ENCODE measurements around the gene SFI1.
"Not testable (repeated sequence)": the region's sequence is repeated elsewhere in the genome, so short reads cannot be mapped to it uniquely, and the experiment has no call there.

Gene SFI1

GRCh38 chr22:31495343-31495742 lies 993 bp upstream of the SFI1 start:
- DNase-seq (ENCODE audit: extremely low read depth, low read depth) = no peak
- TF ChIP-seq, protein P1, sequence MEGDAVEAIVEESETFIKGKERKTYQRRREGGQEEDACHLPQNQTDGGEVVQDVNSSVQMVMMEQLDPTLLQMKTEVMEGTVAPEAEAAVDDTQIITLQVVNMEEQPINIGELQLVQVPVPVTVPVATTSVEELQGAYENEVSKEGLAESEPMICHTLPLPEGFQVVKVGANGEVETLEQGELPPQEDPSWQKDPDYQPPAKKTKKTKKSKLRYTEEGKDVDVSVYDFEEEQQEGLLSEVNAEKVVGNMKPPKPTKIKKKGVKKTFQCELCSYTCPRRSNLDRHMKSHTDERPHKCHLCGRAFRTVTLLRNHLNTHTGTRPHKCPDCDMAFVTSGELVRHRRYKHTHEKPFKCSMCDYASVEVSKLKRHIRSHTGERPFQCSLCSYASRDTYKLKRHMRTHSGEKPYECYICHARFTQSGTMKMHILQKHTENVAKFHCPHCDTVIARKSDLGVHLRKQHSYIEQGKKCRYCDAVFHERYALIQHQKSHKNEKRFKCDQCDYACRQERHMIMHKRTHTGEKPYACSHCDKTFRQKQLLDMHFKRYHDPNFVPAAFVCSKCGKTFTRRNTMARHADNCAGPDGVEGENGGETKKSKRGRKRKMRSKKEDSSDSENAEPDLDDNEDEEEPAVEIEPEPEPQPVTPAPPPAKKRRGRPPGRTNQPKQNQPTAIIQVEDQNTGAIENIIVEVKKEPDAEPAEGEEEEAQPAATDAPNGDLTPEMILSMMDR (IDR thresholded peaks at IDR 0.05; ENCODE audit: low read depth, low read length) = no peak

- no peak for DNase-seq (ENCODE audit: extremely low read depth, low read depth)
- TF ChIP-seq, protein P1 (IDR thresholded peaks at IDR 0.05; ENCODE audit: low read depth, low read length) = no peak
These were observed 405 bp downstream of the SFI1 start for GRCh38 chr22:31496735-31497146.

GRCh38 chr22:31497148-31497938 lies 1.0 kb downstream of the SFI1 start:
- TF ChIP-seq, protein P1 (IDR thresholded peaks at IDR 0.05; ENCODE audit: low read depth, low read length) = no peak
- no peak for DNase-seq (ENCODE audit: extremely low read depth, low read depth)

- no peak for DNase-seq (ENCODE audit: extremely low read depth, low read depth)
- TF ChIP-seq, protein P1 (IDR thresholded peaks at IDR 0.05; ENCODE audit: low read depth, low read length) = no peak
These were observed 5.4 kb downstream of the SFI1 start for GRCh38 chr22:31501738-31502137.

DNA sequence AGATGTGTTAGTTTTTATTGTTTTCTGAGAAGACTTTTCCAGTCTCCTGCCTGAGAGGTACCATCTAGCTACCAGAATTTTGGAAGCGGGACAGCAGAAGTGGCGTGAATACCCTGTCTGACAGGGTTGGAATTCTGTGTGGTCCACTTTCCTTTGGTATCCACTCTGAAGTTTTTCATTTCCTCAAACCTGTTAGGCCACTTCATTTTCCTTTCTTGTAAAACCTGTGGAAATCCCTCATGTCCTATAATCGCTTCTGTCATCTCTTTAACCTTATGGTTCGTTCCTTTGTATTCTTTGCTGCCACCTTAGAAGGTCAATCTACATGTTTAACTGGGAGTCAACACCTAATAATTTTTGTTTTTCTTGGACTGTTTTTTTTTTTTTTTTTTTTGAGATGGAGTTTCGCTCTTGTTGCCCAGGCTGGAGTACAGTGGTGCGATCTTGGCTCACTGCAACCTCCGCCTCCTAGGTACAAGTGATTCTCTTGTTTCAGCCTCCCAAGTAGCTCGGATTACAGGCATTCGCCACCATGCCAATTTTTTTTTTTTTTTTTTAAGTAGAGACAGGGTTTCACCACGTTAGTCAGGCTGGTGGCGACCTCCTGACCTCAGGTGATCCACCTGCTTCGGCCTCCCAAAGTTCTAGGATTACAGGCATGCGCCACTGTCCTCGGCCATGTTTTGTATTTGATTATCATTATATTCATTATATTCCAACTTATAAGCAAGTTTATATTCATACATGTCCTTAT lies 7.1 kb downstream of the SFI1 start:
- DNase-seq (ENCODE audit: extremely low read depth, low read depth) = no peak
- TF ChIP-seq, protein P1 (IDR thresholded peaks at IDR 0.05; ENCODE audit: low read depth, low read length) = no peak

DNA sequence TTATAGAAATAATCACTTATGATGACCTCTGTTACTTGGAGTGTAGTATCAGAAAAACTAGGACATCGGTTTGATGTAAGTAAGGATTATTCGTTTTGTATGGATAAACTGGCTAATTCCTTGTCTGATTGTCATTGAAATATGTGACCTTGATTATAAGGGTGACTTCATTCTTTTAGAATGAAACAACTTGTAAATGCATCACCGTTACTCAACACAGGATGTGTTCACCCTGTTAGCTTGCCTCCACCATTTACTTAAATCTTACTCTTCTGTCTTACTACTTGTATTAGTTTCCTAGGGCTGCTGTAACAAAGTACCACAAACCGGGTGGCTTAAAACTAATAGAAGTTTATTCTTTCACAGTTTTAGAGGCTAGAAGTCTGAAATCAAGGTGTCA lies 7.9 kb downstream of the SFI1 start:
- TF ChIP-seq, protein P1 (IDR thresholded peaks at IDR 0.05; ENCODE audit: low read depth, low read length) = no peak

GRCh38 chr22:31507517-31507916 lies 11.2 kb downstream of the SFI1 start:
- not testable (repeated sequence) for DNase-seq (ENCODE audit: extremely low read depth, low read depth)

More for the DNA sequence above, 7.9 kb downstream of the SFI1 start:
- DNase-seq (ENCODE audit: extremely low read depth, low read depth) = no peak
